ENCODE measurements around the gene TRIOBP. TPM values are rescaled to one million over a fixed set of nuclear protein-coding genes. Genes with fewer than 3 reads are reported as not detected.

The TRIOBP gene
- total RNA-seq, 1 experiment from 2014 or later, result 66.9 TPM

DNA sequence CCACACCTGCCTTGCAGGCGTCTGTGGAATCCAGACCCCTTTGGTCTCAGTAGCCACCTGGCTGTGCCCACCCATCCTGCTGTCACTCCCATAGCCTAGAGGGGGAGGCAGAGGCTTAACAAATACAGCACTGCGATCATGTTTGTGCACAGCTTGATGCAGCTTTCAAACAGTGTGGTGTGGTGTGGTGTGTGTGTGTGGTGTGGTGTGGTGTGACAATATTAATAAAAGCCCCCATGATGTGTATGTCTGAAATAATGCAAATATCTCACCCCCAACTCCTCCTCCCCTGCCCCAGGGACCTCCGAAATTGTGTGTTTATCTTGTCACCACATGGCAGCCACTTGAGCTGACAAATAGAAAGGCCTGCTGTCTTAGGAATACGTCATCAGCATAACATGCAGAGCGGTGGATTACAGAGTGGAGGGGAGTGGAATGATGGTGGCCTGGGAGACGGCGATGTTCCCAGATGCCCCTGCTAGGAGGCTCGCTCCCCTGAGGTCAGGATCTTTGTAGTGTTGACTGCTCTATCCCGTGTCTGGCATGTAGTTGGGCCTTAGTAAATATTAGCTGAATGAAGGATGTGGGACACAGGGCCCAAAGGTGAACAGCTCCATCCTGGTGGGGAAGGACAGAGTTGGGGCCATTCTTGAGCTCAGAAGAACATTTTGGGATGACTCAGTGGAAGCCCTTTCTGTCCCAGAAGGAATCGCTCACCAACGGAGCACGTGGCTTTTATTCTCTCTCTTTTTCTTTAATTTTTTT is 35.5 kb upstream of the TRIOBP start:
- no peaks in the 10 kb centered on the region for H3K27me3 ChIP-seq (ENCODE audit: control insufficient read depth, insufficient read depth, low read length)
- H3K4me3 ChIP-seq (ENCODE audit: insufficient read depth, low read depth, low read length), result no peak overlapping the region
- peaks cover 4% of the 10 kb centered on the region for H3K36me3 ChIP-seq (replicated peaks; ENCODE audit: control insufficient read depth, insufficient read depth, low read length)
- DNase-seq, result no peak

DNA sequence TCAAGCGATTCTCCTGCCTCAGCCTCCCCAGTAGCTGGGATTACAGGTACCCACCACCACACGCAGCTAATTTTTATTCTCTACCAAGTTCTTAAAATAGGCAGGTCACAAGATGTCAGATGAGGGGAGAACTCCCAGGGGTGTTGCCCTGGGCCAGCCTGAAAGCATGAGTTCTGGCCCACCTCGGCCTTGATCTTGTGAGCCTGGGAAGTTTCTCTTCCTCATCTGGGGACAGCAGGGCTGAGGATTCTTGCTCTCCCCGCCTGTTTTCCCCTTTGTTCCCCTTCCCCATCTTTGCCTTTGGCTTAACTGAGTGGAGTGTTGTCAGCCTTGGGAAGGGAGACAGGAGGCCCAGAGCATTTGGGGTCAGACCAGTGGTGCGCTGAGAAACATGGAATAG is 34.8 kb upstream of the TRIOBP start:
- Histone ChIP-seq H3K27me3 (ENCODE audit: control insufficient read depth, insufficient read depth, low read length) (no peaks in the 10 kb centered on the region), H3K36me3 (replicated peaks; ENCODE audit: control insufficient read depth, insufficient read depth, low read length) (peaks cover 4% of the 10 kb centered on the region), H3K4me3 (ENCODE audit: insufficient read depth, low read depth, low read length) (no peak overlapping the region)
- no peak for DNase-seq

DNA sequence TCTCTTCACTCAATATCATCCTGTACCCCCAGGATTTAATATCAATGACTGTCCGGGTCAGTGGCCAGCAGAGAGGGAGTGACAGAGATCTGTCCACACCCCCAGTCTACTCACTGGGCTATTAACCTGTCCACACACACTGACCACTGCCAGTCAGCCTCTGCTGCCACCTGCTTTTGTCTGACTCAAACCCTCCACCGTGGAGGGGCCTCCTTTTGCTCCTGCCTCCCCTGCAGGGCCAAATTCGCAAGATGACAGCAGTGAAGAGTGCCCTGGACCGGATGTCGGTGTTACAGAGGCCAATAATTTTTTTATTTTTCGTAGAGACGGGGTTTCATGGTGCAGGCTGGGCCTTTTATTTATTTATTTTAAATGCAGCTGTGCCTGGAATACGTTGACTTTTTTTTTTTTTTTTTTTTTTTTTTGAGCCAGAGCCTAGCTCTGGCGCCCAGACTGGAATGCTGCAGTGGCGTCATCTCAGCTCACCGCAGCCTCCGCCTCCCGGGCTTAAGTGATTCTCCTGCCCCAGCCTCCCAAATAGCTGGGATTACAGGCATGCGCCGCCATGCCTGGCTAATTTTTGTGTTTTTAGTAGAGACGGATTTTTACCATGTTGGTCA is 33.2 kb upstream of the TRIOBP start:
- H3K27me3 ChIP-seq (ENCODE audit: control insufficient read depth, insufficient read depth, low read length), result no peaks in the 10 kb centered on the region
- H3K36me3 ChIP-seq (replicated peaks; ENCODE audit: control insufficient read depth, insufficient read depth, low read length), result peaks cover 4% of the 10 kb centered on the region
- no peak overlapping the region for H3K4me3 ChIP-seq (ENCODE audit: insufficient read depth, low read depth, low read length)
- DNase-seq, result no peak

DNA sequence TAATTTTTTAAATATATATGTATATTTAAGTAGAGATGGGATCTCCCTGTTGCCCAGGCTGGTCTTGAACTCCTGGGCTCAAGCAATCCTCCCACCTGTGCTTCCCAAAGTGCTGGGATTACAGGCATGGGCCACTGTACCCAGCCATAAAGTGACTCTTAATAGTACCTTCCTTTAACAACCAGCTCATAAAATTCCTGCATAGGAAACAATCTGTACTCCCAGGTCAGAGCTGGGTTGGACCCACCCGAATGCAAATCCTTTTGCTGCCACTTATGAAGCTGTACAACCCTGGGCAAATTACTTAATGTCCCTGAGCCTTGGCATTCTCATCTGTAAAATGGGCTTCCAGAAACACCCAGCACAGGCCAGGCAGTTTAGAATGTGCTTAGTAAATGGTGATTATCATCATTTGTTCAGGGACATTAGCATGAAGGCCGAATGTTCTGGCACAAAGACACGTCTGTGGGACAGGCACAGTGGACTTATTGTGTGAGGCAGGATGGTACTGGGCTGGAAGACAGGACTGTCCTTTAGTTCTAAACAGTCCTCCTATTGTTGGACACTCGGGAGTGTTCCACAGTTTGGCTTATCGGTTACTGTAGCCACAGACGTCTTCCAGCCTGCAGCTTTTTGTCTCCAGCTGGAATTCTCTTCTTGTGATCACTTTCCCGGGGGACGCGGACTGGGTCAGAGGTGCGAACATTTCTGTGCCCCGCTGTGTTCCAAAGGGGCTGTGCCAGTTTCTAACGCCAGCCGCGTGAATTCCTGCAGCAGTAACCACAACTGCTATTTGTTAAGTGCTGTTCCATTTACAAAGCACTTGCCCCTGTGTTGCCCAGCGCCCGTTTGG is 32.4 kb upstream of the TRIOBP start:
- Histone ChIP-seq H3K36me3 (replicated peaks; ENCODE audit: control insufficient read depth, insufficient read depth, low read length) (peaks cover 4% of the 10 kb centered on the region), H3K27me3 (ENCODE audit: control insufficient read depth, insufficient read depth, low read length) (no peaks in the 10 kb centered on the region), H3K4me3 (ENCODE audit: insufficient read depth, low read depth, low read length) (no peak overlapping the region)
- DNase-seq, result no peak

- DNase-seq, result no peak
- H3K36me3 ChIP-seq (replicated peaks; ENCODE audit: control insufficient read depth, insufficient read depth, low read length), result peaks cover 4% of the 10 kb centered on the region
- H3K4me3 ChIP-seq (ENCODE audit: insufficient read depth, low read depth, low read length), result no peak overlapping the region
- no peaks in the 10 kb centered on the region for H3K27me3 ChIP-seq (ENCODE audit: control insufficient read depth, insufficient read depth, low read length)
Measured at GRCh38 chr22:37665487-37665886, 31.4 kb upstream of the TRIOBP start.

DNA sequence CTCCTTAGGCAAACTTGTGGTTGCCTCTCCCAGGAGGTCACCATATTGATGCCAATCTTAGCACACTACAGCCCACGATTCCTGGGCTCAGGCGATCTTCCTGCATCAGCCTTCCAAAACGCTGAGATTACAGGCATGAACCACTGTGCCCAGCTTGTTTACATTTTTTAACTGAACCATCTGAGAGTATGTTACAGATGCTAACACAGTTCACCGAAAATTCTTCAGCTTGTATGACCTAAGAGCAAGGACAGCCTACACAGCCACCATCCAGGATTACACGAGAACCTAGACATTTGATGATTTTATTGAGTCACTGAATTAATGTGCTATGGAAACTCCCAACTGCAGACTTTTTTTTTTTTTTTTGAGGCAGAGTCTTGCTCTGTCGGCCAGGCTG is 27.3 kb upstream of the TRIOBP start:
- H3K27me3 ChIP-seq (ENCODE audit: control insufficient read depth, insufficient read depth, low read length), result no peaks in the 10 kb centered on the region
- peaks cover 4% of the 10 kb centered on the region for H3K36me3 ChIP-seq (replicated peaks; ENCODE audit: control insufficient read depth, insufficient read depth, low read length)
- no peak overlapping the region for H3K4me3 ChIP-seq (ENCODE audit: insufficient read depth, low read depth, low read length)
- no peak for DNase-seq

DNA sequence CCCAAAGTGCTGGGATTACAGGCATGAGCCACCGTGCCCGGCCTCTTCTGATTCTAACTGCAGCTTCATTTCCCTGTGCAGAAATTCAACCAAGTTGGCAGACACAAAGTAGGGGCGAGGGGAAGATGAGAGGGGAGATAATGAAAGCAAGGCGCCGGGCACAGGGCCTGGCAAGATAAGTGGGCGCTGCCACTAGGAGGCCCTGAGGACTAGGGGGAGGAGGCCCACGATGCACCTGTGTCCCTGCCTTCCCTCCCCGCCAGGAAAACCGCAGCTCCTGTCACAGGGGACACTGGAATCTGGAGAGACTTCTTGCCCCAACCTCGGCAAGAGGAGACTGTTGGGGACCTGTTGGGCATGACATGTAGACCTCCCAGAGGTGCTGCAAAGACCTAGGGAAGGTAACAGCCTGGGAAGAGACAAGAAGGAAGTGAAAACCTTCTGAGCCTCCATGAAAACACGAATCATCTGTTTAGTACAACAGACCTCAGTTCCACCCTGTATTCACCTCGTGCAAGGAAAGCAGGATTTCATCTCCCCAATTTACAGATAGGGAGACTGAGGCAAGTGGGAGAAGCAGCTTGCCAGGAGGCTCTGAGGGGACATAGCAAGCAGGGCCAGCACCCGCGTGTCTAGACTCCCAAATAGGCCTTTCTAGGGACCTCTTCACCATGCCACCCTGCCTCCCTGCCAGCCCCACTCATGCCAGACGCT is 24.5 kb upstream of the TRIOBP start:
- Histone ChIP-seq H3K4me3 (ENCODE audit: insufficient read depth, low read depth, low read length) (no peak overlapping the region), H3K36me3 (replicated peaks; ENCODE audit: control insufficient read depth, insufficient read depth, low read length) (no peaks in the 10 kb centered on the region), H3K27me3 (ENCODE audit: control insufficient read depth, insufficient read depth, low read length) (no peaks in the 10 kb centered on the region)
- no peak for DNase-seq

DNA sequence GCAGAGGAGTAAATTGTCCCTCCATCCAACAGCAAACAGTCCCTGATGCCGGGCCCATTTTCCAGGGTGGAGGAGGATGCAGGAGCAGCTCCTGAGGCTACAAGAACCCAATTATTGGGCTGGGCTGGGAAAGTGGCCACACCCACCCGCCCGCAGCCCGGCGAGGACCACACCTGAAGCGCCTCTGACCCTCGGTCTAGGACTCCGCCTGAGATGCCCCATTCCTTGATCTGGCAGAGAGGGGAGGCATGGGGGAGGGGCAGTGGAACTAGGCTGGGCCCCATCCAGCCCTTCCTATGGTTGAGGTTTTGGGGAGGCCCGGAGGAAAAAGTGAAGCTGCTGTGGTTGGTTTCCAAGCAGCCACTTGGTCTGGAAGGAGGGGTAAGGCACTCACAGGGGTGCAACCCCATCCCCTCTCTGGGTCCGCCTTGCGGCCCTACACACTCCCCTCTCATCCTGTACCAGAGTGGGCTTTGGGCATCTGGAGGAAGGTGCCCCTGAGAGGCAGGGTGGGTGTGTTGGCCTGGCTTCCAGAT is 23.9 kb upstream of the TRIOBP start:
- no peaks in the 10 kb centered on the region for H3K36me3 ChIP-seq (replicated peaks; ENCODE audit: control insufficient read depth, insufficient read depth, low read length)

DNA sequence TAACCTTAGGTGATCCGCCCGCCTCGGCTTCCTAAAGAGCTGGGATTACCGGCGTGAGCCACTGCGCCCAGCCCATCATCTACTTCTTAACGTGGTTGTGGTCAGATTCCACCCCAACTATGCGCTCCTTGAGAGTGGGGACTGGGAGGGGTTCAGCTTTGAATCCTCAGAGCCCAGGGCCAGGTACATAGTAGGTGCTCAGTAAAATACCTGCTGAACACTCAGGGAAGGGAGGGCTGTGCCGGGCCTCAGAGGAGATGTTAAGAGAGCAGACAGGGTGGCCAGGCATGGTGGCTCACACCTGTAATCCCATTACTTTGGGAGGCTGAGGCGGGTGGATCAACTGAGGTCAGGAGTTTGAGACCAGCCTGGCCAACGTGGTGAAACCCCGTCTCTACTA is 22.6 kb upstream of the TRIOBP start:
- Histone ChIP-seq H3K36me3 (replicated peaks; ENCODE audit: control insufficient read depth, insufficient read depth, low read length) (no peaks in the 10 kb centered on the region), H3K27me3 (ENCODE audit: control insufficient read depth, insufficient read depth, low read length) (no peaks in the 10 kb centered on the region), H3K4me3 (ENCODE audit: insufficient read depth, low read depth, low read length) (no peak overlapping the region)
- DNase-seq, result no peak

More for the DNA sequence above, 23.9 kb upstream of the TRIOBP start:
- H3K27me3 ChIP-seq (ENCODE audit: control insufficient read depth, insufficient read depth, low read length), result no peaks in the 10 kb centered on the region
- no peak overlapping the region for H3K4me3 ChIP-seq (ENCODE audit: insufficient read depth, low read depth, low read length)
- no peak for DNase-seq

- no peaks in the 10 kb centered on the region for H3K36me3 ChIP-seq (replicated peaks; ENCODE audit: control insufficient read depth, insufficient read depth, low read length)
- no peaks in the 10 kb centered on the region for H3K27me3 ChIP-seq (ENCODE audit: control insufficient read depth, insufficient read depth, low read length)
- DNase-seq, result peak; percentile 94
- peak within 1 kb of the TSS; percentile 48 for H3K4me3 ChIP-seq (ENCODE audit: insufficient read depth, low read depth, low read length)
Measured at GRCh38 chr22:37674951-37675929, 21.6 kb upstream of the TRIOBP start, which contains the start of gene LGALS1. LGALS1 (plus strand) TSS chr22:37675636; CDS start chr22:37675703, 67 bp downstream.

DNA sequence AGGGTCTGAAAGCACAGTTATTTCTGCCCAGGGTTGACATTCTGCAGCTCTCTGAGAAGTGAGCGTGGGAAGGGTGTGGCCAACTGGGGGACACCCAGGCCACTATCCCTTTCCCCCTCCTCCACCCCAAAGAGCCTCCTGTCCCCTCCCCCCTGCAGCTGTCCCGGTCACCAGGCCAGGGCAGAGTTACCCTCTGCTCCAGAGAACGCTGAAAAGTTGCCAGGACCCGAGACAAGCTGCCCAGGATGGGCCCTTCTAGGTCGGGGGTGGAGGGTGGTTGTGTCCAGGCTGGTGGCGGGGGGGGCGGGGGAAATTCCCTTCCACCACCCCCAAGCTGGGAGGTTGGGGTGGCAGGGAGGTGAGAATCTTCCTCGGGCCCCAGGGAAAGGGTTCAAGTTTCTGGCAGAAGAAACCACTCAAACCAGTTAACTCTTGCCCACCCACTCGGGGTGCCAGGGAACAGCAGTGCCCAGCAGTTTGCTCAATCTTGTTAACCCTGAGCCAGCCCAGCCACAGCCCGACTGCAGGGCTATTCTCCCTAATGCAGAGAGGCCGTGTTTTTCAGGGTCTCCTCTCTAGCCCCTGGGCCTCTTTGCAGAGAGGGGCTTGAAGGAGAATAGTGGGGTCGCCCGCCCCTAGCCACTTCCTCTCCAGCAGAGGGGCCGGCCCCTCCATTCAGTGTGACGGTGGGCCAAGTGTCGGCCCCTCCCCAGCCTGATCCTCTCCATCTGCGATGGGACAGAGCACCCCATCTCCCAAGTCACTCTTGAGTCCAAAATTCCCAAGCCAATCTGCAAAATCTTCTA is 20.7 kb upstream of the TRIOBP start:
- Histone ChIP-seq H3K27me3 (ENCODE audit: control insufficient read depth, insufficient read depth, low read length) (no peaks in the 10 kb centered on the region), H3K4me3 (ENCODE audit: insufficient read depth, low read depth, low read length) (peak overlapping the region; percentile 48), H3K36me3 (replicated peaks; ENCODE audit: control insufficient read depth, insufficient read depth, low read length) (no peaks in the 10 kb centered on the region)
- DNase-seq, result peak; percentile 59

DNA sequence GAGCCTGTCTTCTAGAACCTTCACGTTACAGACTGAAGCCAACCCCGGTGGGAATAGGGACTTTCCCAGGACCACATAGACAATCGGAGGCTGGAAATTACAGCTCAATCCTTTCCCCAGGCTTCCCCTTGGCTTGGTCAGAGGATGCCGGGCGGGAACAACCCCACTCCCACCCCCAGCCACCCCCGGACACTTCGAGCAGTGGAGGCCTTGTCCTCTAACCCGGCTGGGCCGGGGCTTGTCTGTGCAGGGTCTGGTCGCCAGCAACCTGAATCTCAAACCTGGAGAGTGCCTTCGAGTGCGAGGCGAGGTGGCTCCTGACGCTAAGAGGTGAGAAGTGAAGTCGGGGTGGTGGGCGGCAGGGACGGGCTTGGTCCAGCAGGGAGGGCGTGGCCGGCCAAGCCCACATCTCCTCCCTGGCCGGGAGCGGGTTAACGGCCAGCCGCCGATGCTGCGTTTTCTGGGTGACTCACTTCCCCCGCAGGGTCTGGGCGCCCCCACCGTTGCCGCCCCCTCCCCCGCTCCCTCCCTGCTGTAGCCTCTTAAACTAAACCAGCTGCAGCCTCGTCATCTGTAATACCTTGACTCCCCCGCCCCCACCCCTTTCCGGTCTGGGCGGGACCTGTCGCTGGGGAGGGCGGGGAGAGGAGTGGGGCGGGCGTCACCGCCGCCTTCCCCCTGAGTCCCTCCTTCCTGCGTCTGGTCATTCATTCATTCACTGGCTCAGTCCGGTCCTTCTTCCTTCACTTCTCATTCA is 19.9 kb upstream of the TRIOBP start:
- Histone ChIP-seq H3K4me3 (ENCODE audit: insufficient read depth, low read depth, low read length) (peak overlapping the region; percentile 48), H3K36me3 (replicated peaks; ENCODE audit: control insufficient read depth, insufficient read depth, low read length) (no peaks in the 10 kb centered on the region), H3K27me3 (ENCODE audit: control insufficient read depth, insufficient read depth, low read length) (no peaks in the 10 kb centered on the region)
- DNase-seq, result peak; percentile 95

Data from H7 (cell line).